Fibroblast of the aortic adventitia (primary cell): ENCODE results near the gene CAST. TPM values are rescaled to one million over a fixed set of nuclear protein-coding genes. Genes with fewer than 3 reads are reported as not detected.

ENCODE experiments used
- DNase-seq: peaks from one replicate; pipeline ENCODE4 v3.0.0-alpha.2; 2010; ENCODE audit warnings: low read depth
- H3K4me3 ChIP-seq: 2 replicates; pipeline ENCODE4 v1.5.1; 2011; ENCODE audit warnings: low read depth, mild to moderate bottlenecking, control low read depth, low read length, moderate library complexity
- total RNA-seq: library from RNA; depleted of rRNA; stranded (reverse); fragments of >200 nt; gene quantifications from 2 replicates; pipeline ENCODE4 v1.2.3, GENCODE V29; 2012; ENCODE audit warnings: low replicate concordance
- TF ChIP-seq, protein P1 (sequence below): IDR thresholded peaks from 2 replicates; pipeline ENCODE4 v1.5.1; 2011; ENCODE audit warnings: mild to moderate bottlenecking, low read length, control low read depth, inconsistent platforms; ENCODE audit not compliant: insufficient read depth

The CAST gene
- total RNA-seq, 1 donor, result 398 TPM

DNA sequence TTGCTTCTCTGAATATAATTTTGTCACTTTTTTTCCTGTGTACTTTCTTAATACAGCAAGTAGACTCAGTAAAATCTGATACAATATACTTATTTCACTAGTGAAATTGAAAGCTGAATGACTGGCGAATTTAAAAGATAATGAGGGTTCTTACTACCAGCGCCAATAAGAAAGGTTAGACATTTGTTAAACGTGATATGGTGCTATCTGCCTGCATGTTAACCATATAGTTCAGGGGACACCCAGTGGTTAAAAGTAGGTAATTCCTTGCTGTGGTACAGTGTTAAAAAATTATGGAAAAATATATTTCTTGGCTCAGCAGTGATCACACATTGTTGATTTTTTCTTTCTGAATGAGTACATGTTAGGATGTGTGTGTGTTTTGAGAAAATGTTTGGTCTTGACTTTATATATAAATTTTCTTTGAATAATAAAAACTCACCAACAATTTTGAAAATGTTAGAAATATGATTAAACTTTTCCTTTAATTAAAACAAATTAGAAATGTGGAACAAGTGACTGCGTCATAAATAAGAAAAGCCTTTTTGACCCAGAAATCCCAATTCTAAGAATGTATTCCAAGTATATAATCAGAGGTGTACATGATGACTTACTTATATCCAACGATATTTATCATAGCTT lies 25.8 kb downstream of the CAST start:
- TF ChIP-seq, protein P1, sequence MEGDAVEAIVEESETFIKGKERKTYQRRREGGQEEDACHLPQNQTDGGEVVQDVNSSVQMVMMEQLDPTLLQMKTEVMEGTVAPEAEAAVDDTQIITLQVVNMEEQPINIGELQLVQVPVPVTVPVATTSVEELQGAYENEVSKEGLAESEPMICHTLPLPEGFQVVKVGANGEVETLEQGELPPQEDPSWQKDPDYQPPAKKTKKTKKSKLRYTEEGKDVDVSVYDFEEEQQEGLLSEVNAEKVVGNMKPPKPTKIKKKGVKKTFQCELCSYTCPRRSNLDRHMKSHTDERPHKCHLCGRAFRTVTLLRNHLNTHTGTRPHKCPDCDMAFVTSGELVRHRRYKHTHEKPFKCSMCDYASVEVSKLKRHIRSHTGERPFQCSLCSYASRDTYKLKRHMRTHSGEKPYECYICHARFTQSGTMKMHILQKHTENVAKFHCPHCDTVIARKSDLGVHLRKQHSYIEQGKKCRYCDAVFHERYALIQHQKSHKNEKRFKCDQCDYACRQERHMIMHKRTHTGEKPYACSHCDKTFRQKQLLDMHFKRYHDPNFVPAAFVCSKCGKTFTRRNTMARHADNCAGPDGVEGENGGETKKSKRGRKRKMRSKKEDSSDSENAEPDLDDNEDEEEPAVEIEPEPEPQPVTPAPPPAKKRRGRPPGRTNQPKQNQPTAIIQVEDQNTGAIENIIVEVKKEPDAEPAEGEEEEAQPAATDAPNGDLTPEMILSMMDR, result peak; percentile 76
- peak; percentile 79 for DNase-seq
- peak overlapping the region; percentile 7 for H3K4me3 ChIP-seq

- TF ChIP-seq, protein P1, result no peak
- no peak for DNase-seq
- H3K4me3 ChIP-seq, result no peak overlapping the region
Observed at GRCh38 chr5:96690861-96691260, 28.7 kb downstream of the CAST start.

- peak; percentile 82 for DNase-seq
- TF ChIP-seq, protein P1, result no peak
- H3K4me3 ChIP-seq, result no peak overlapping the region
Observed at GRCh38 chr5:96691503-96692303, 29.5 kb downstream of the CAST start.

GRCh38 chr5:96692441-96692840 lies 30.3 kb downstream of the CAST start:
- no peak overlapping the region for H3K4me3 ChIP-seq
- DNase-seq, result peak; percentile 31
- TF ChIP-seq, protein P1, result no peak

- peak; percentile 34 for DNase-seq
- TF ChIP-seq, protein P1, result no peak
- H3K4me3 ChIP-seq, result no peak overlapping the region
Observed at GRCh38 chr5:96699186-96699820, 37.1 kb downstream of the CAST start.

DNA sequence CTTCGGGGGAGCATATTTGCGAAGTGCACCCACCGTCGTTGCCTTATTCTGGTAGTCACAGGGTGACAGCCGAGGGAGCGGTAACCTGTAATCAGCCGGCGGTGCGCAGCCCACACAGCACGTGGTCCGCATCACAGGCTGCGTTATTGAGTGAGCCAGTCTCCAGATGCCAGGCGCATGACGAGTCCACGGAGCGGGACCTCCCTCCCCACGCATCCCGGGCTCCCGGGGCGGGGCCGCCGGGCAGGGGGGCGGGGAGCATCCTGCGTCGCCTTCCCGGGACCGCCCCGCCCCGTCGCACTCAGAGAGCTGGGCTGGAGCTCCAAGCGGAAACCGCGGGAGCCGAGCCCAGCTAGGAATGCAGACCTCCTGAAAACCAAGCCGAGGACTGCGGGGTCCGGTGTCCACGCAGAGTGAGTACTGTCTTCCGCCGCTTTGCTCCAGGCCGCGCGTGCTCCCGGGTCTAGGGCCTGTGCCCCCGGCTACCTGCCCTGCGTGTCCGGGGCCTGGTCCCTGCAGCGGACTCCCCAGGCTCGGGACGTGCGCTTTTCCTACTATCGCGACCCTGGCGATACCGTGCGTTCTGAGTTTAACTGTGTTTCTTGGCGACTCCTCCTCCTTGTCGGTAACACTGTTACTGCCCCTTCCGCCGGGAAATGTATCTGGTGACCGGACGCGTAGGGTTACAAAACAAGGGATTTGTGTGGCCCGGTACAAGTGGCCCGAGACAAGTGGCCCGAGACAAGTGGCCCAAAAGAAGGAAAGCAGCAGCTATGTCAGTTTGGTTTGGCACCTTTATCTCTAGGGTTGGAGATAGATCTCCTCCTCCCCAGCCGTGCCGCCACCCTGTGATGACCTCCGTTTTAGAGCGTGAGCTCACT lies 40.6 kb downstream of the CAST start:
- TF ChIP-seq, protein P1, result no peak
- peak overlapping the region; percentile 74 for H3K4me3 ChIP-seq
- DNase-seq, result peak; percentile 94
